ENCODE data around the gene PWP2.
"Not testable (repeated sequence)": the region's sequence is repeated elsewhere in the genome, so short reads cannot be mapped to it uniquely, and the experiment has no call there.

The PWP2 gene

GRCh38 chr21:44107026-44107501 is at the start of gene PWP2:
Gene PWP2 (plus strand): TSS chr21:44107399. CDS start chr21:44107417, 18 bp downstream.
- in situ Hi-C loops (cut with MboI; ENCODE audit: low sequenced_read_pairs) = not testable (repeated sequence)

GRCh38 chr21:44057960-44058651 is 49.1 kb upstream of the PWP2 start:
- in situ Hi-C loops (cut with MboI; ENCODE audit: low sequenced_read_pairs) = no loop called here

- in situ Hi-C loops (cut with MboI; ENCODE audit: low sequenced_read_pairs) = no loop called here
Measured at GRCh38 chr21:44058652-44058964, 48.6 kb upstream of the PWP2 start.

- in situ Hi-C loops (cut with MboI; ENCODE audit: low sequenced_read_pairs) = no loop called here
Measured at GRCh38 chr21:44058981-44059380, 48.2 kb upstream of the PWP2 start.

- in situ Hi-C loops (cut with MboI; ENCODE audit: low sequenced_read_pairs) = no loop called here
Measured at GRCh38 chr21:44059710-44060109, 47.5 kb upstream of the PWP2 start.

- in situ Hi-C loops (cut with MboI; ENCODE audit: low sequenced_read_pairs) = no loop called here
Measured at GRCh38 chr21:44062380-44062779, 44.8 kb upstream of the PWP2 start.

GRCh38 chr21:44063151-44063912 is 43.9 kb upstream of the PWP2 start:
- in situ Hi-C loops (cut with MboI; ENCODE audit: low sequenced_read_pairs) = no loop called here

- in situ Hi-C loops (cut with MboI; ENCODE audit: low sequenced_read_pairs) = no loop called here
Measured at GRCh38 chr21:44064852-44065403, 42.3 kb upstream of the PWP2 start.

- in situ Hi-C loops (cut with MboI; ENCODE audit: low sequenced_read_pairs) = no loop called here
Measured at GRCh38 chr21:44065428-44065827, 41.8 kb upstream of the PWP2 start.

GRCh38 chr21:44066116-44066515 is 41.1 kb upstream of the PWP2 start:
- in situ Hi-C loops (cut with MboI; ENCODE audit: low sequenced_read_pairs) = no loop called here

GRCh38 chr21:44067011-44067839 is 40.0 kb upstream of the PWP2 start:
- in situ Hi-C loops (cut with MboI; ENCODE audit: low sequenced_read_pairs) = no loop called here

GRCh38 chr21:44070391-44070790 is 36.8 kb upstream of the PWP2 start:
- in situ Hi-C loops (cut with MboI; ENCODE audit: low sequenced_read_pairs) = no loop called here

- in situ Hi-C loops (cut with MboI; ENCODE audit: low sequenced_read_pairs) = no loop called here
Measured at GRCh38 chr21:44071359-44072104, 35.7 kb upstream of the PWP2 start.

- in situ Hi-C loops (cut with MboI; ENCODE audit: low sequenced_read_pairs) = no loop called here
Measured at GRCh38 chr21:44072111-44072510, 35.1 kb upstream of the PWP2 start.

- in situ Hi-C loops (cut with MboI; ENCODE audit: low sequenced_read_pairs) = no loop called here
Measured at GRCh38 chr21:44074315-44074958, 32.8 kb upstream of the PWP2 start.

GRCh38 chr21:44076316-44076715 is 30.9 kb upstream of the PWP2 start:
- in situ Hi-C loops (cut with MboI; ENCODE audit: low sequenced_read_pairs) = no loop called here

GRCh38 chr21:44078411-44078981 is 28.7 kb upstream of the PWP2 start:
- in situ Hi-C loops (cut with MboI; ENCODE audit: low sequenced_read_pairs) = no loop called here

GRCh38 chr21:44079446-44079845 is 27.8 kb upstream of the PWP2 start:
- in situ Hi-C loops (cut with MboI; ENCODE audit: low sequenced_read_pairs) = no loop called here

- in situ Hi-C loops (cut with MboI; ENCODE audit: low sequenced_read_pairs) = no loop called here
Measured at GRCh38 chr21:44079846-44080245, 27.4 kb upstream of the PWP2 start.
